ENCODE results near the gene CYB5R3. TPM values are rescaled to one million over a fixed set of nuclear protein-coding genes. Genes with fewer than 3 reads are reported as not detected.

CYB5R3 gene
- total RNA-seq, 1 experiment from 2014 or later, result 104 TPM

DNA sequence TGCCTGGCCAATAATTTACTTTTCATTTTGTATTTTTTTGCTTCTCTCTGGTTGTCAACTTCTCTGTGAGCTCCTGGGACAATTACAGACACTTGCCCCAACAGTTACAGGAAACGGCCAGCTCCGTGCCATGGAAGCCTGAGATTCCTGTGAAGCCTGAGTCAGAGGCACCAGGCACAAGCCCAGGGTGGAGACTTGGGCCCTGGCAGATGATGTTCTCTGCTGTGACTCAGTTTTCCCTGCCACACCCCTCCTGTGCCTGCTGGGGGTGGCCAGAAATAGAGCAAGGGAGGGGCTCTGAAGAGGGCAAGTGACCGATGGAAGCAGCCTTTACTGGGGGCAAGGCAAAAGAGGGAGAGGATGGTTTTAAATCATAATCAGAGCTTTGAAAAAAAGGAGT is 13.7 kb downstream of the CYB5R3 start:
- TSS peak; percentile 85 for BruUV-seq (replicated peaks)
- peak overlapping the region; percentile 54 for H3K4me3 Mint-ChIP-seq (ENCODE audit: unreplicated experiment)
- POLR2A ChIA-PET, result interaction anchor here (0.6 to 4.0 kb wide), 13 partner anchors 9 to 324 kb away, joined by 3 to 56 read pairs (median 4); partner anchors contain the start of genes ARFGAP3, CYB5R3 and POLDIP3

DNA sequence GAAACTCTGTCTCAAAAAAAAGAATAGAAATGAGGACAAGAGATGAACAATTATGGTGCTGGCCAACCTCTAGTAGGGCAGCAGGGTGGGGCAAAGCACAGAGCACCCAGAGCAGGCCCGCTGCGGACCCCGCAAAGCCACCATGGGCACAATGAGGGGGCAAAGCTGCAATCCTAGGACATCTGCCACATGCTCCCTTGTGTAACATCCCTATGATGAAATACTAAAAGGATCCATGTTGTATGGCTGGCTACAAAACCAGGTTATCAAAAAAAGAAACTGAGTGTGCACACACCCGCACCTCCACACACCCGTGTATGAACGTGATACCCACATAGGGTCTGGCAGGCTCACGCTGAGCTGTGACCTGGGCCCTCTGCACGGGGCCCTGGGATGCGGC is 16.2 kb downstream of the CYB5R3 start:
- intact Hi-C loops (cut with micrococcal nuclease), result no loop called here
- Mint-ChIP-seq H3K4me3 (ENCODE audit: unreplicated experiment) (no peak overlapping the region), H3K4me1 (ENCODE audit: insufficient read depth, unreplicated experiment) (peaks cover 9% of the 10 kb centered on the region), H3K27ac (ENCODE audit: low read depth, unreplicated experiment) (no peak overlapping the region), H3K36me3 (ENCODE audit: insufficient read depth, unreplicated experiment) (peaks cover 63% of the 10 kb centered on the region), H3K9me3 (ENCODE audit: unreplicated experiment) (no peaks in the 10 kb centered on the region), H3K27me3 (ENCODE audit: insufficient read depth, unreplicated experiment) (no peaks in the 10 kb centered on the region)
- no peak for DNase-seq (ENCODE audit: unreplicated experiment)
- ChIA-PET POLR2A (no interaction called here), CTCF (interaction anchor here (1.3 to 2.6 kb wide), 2 partner anchors 12 to 54 kb away, joined by 3 to 18 read pairs; no protein-coding TSS in a partner anchor)
- TF ChIP-seq, protein P1, sequence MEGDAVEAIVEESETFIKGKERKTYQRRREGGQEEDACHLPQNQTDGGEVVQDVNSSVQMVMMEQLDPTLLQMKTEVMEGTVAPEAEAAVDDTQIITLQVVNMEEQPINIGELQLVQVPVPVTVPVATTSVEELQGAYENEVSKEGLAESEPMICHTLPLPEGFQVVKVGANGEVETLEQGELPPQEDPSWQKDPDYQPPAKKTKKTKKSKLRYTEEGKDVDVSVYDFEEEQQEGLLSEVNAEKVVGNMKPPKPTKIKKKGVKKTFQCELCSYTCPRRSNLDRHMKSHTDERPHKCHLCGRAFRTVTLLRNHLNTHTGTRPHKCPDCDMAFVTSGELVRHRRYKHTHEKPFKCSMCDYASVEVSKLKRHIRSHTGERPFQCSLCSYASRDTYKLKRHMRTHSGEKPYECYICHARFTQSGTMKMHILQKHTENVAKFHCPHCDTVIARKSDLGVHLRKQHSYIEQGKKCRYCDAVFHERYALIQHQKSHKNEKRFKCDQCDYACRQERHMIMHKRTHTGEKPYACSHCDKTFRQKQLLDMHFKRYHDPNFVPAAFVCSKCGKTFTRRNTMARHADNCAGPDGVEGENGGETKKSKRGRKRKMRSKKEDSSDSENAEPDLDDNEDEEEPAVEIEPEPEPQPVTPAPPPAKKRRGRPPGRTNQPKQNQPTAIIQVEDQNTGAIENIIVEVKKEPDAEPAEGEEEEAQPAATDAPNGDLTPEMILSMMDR (IDR thresholded peaks at IDR 0.05; ENCODE audit: unreplicated experiment), result no peak
- no TSS peak for BruUV-seq (replicated peaks)

More for the DNA sequence above, 13.7 kb downstream of the CYB5R3 start:
- peaks cover 9% of the 10 kb centered on the region for H3K4me1 Mint-ChIP-seq (ENCODE audit: insufficient read depth, unreplicated experiment)
- no peaks in the 10 kb centered on the region for H3K27me3 Mint-ChIP-seq (ENCODE audit: insufficient read depth, unreplicated experiment)
- peak overlapping the region; percentile 99 for H3K27ac Mint-ChIP-seq (ENCODE audit: low read depth, unreplicated experiment)
- no peaks in the 10 kb centered on the region for H3K9me3 Mint-ChIP-seq (ENCODE audit: unreplicated experiment)
- TF ChIP-seq, protein P1 (IDR thresholded peaks at IDR 0.05; ENCODE audit: unreplicated experiment), result no peak
- DNase-seq (ENCODE audit: unreplicated experiment), result peak; percentile 94
- H3K36me3 Mint-ChIP-seq (ENCODE audit: insufficient read depth, unreplicated experiment), result peaks cover 53% of the 10 kb centered on the region
- CTCF ChIA-PET, result interaction anchor here (0.6 to 1.8 kb wide), 5 partner anchors 12 to 475 kb away, joined by 3 to 9 read pairs (median 3); partner anchors contain the start of gene BIK
- intact Hi-C loops (cut with micrococcal nuclease), result loop anchor here (5.0 kb wide), 1 partner anchor 302 kb away; no protein-coding TSS in a partner anchor

- Mint-ChIP-seq H3K9me3 (ENCODE audit: unreplicated experiment) (no peaks in the 10 kb centered on the region), H3K4me3 (ENCODE audit: unreplicated experiment) (no peak overlapping the region), H3K36me3 (ENCODE audit: insufficient read depth, unreplicated experiment) (peaks cover 64% of the 10 kb centered on the region), H3K27ac (ENCODE audit: low read depth, unreplicated experiment) (no peak overlapping the region), H3K27me3 (ENCODE audit: insufficient read depth, unreplicated experiment) (no peaks in the 10 kb centered on the region), H3K4me1 (ENCODE audit: insufficient read depth, unreplicated experiment) (peaks cover 9% of the 10 kb centered on the region)
- ChIA-PET POLR2A (no interaction called here), CTCF (interaction anchor here (0.8 to 2.6 kb wide), 2 partner anchors 11 to 17 kb away, joined by 4 to 18 read pairs; partner anchors contain the start of gene CYB5R3)
- BruUV-seq (replicated peaks), result no TSS peak
- intact Hi-C loops (cut with micrococcal nuclease), result no loop called here
- DNase-seq (ENCODE audit: unreplicated experiment), result no peak
- TF ChIP-seq, protein P1 (IDR thresholded peaks at IDR 0.05; ENCODE audit: unreplicated experiment), result peak; percentile 33
These were observed 17.1 kb downstream of the CYB5R3 start for GRCh38 chr22:42632096-42632495.

DNA sequence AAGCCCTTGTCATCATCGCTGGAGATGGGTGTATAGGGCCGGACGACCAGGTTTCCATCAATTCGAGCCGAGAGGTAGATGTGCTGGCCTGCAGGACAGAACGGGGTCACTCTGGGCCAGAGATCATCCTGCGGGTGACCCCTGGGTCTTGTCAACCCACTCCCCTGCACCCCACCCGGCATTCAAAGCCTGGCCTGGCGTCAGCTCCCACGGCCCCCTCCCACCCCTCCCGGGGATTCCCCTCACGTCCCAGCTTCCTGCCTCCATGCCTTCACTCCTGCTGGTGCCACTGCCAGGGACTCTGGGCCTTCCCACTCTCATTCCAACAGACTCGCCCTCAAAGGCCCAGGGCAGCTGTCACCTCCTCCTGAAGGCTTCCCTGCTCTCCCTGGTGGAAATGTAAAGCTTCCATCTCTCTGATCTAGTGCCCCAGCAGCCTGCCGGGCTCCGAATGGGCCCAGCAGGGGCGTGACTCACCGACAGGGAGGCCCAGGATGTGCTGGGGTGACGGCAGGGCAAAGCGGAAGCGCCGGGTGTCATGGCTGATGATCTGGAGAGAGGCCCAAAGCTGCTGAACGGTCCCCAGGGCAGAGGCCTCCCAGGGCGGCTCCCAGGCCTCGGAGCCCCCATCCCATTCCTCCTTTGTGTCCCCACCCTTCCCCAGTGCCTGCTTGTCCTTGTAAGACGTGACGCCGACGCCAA is 18.1 kb downstream of the CYB5R3 start:
- Mint-ChIP-seq H3K27me3 (ENCODE audit: insufficient read depth, unreplicated experiment) (no peaks in the 10 kb centered on the region), H3K36me3 (ENCODE audit: insufficient read depth, unreplicated experiment) (peaks cover 70% of the 10 kb centered on the region), H3K27ac (ENCODE audit: low read depth, unreplicated experiment) (no peak overlapping the region), H3K4me3 (ENCODE audit: unreplicated experiment) (no peak overlapping the region), H3K9me3 (ENCODE audit: unreplicated experiment) (no peaks in the 10 kb centered on the region), H3K4me1 (ENCODE audit: insufficient read depth, unreplicated experiment) (peaks cover 9% of the 10 kb centered on the region)
- intact Hi-C loops (cut with micrococcal nuclease), result no loop called here
- CTCF ChIA-PET, result interaction anchor here (0.6 to 0.7 kb wide), 2 partner anchors 10 to 187 kb away, joined by 3 read pairs; no protein-coding TSS in a partner anchor
- BruUV-seq (replicated peaks), result no TSS peak
- DNase-seq (ENCODE audit: unreplicated experiment), result no peak
- POLR2A ChIA-PET, result interaction anchor here (0.6 kb wide), 1 partner anchor 20 kb away, joined by 3 read pairs; no protein-coding TSS in a partner anchor
- TF ChIP-seq, protein P1 (IDR thresholded peaks at IDR 0.05; ENCODE audit: unreplicated experiment), result no peak

Data from MCF 10A (cell line).